H1 (cell line): ENCODE data around the gene ATG9B. TPM values are rescaled to one million over a fixed set of nuclear protein-coding genes. Genes with fewer than 3 reads are reported as not detected.

Source experiments
- ASH2L ChIP-seq: fragments of 200-600, 300-600 bp; sonication (generic); IDR thresholded peaks from one replicate; pipeline ENCODE4 v1.7.1; 2017; ENCODE audit warnings: low read length
- BCL11A ChIP-seq, 2 experiments: IDR thresholded peaks; one replicate each; pipeline ENCODE4 v1.6.1; 2011; ENCODE audit warnings: low read depth in 2 of 2, low read length in 2 of 2, mild to moderate bottlenecking in 2 of 2
- BRCA1 ChIP-seq: IDR thresholded peaks from 2 replicates; pipeline ENCODE4 v1.6.1; 2012; ENCODE audit warnings: low read depth, low read length, improper control_type of control experiment
- CEBPB ChIP-seq: IDR thresholded peaks from 2 replicates; pipeline ENCODE4 v1.6.1; 2012; ENCODE audit warnings: low read depth, low read length
- CHD1 ChIP-seq: IDR thresholded peaks from 2 replicates; pipeline ENCODE4 v1.6.1; 2012; ENCODE audit warnings: low read depth, low read length, improper control_type of control experiment
- CHD2 ChIP-seq: IDR thresholded peaks from 2 replicates; pipeline ENCODE4 v1.6.1; 2012; ENCODE audit warnings: low read length, improper control_type of control experiment
- CREB1 ChIP-seq: IDR thresholded peaks from 2 replicates; pipeline ENCODE4 v1.6.1; 2012; ENCODE audit warnings: inconsistent platforms
- HDAC2 ChIP-seq, 2 experiments: fragments of 300-600 bp in 1 of 2; sonication (generic) in 1 of 2; IDR thresholded peaks; 2 replicates each; pipeline ENCODE4 v1.6.1; 2011 to 2012; ENCODE audit warnings: low read depth in 2 of 2, low read length in 2 of 2, mild to moderate bottlenecking in 2 of 2, moderate library complexity in 2 of 2, borderline replicate concordance in 1 of 2, inconsistent platforms in 1 of 2
- JUND ChIP-seq: IDR thresholded peaks from 2 replicates; pipeline ENCODE4 v1.6.1; 2011; ENCODE audit warnings: mild to moderate bottlenecking, improper control_type of control experiment, low read length
- KDM5A ChIP-seq: fragments of 200-600 bp; IDR thresholded peaks from 2 replicates; pipeline ENCODE4 v1.7.1; 2012; ENCODE audit warnings: mild to moderate bottlenecking, low read length, inconsistent platforms, mixed read lengths
- NANOG ChIP-seq: IDR thresholded peaks from 2 replicates; pipeline ENCODE4 v1.6.1; 2011; ENCODE audit warnings: low read length, low read depth, mild to moderate bottlenecking, inconsistent platforms; ENCODE audit not compliant: insufficient read depth, poor library complexity, severe bottlenecking
- NRF1 ChIP-seq: IDR thresholded peaks from 2 replicates; pipeline ENCODE4 v1.6.1; 2011; ENCODE audit warnings: mild to moderate bottlenecking, low read depth, low read length, improper control_type of control experiment
- PHF8 ChIP-seq: fragments of 200-600 bp; sonication (generic); conservative IDR thresholded peaks from 2 replicates; pipeline ENCODE4 v1.7.1; 2012; ENCODE audit warnings: low read depth, mild to moderate bottlenecking, inconsistent platforms, low read length, moderate library complexity
- RAD21 ChIP-seq, 2 experiments: IDR thresholded peaks in 1 of 2; conservative IDR thresholded peaks in 1 of 2; 2 replicates each; pipeline ENCODE4 v1.6.1; 2011; ENCODE audit warnings: low read depth in 2 of 2, low read length in 2 of 2, improper control_type of control experiment in 1 of 2, inconsistent platforms in 1 of 2, mild to moderate bottlenecking in 1 of 2, moderate library complexity in 1 of 2
- RXRA ChIP-seq: IDR thresholded peaks from 2 replicates; pipeline ENCODE4 v1.6.1; 2011; ENCODE audit warnings: low read depth, mild to moderate bottlenecking, low read length, moderate library complexity; ENCODE audit not compliant: insufficient read depth
- SIRT6 ChIP-seq: IDR thresholded peaks from one replicate; pipeline ENCODE4 v1.7.1; 2012; ENCODE audit warnings: low read length, inconsistent platforms
- SIX5 ChIP-seq: IDR thresholded peaks from 2 replicates; pipeline ENCODE4 v1.6.1; 2011; ENCODE audit warnings: mild to moderate bottlenecking, low read depth, low read length
- SP2 ChIP-seq: IDR thresholded peaks from 2 replicates; pipeline ENCODE4 v1.6.1; 2012; ENCODE audit warnings: mild to moderate bottlenecking, low read length, inconsistent platforms
- TAF1 ChIP-seq: IDR thresholded peaks from 2 replicates; pipeline ENCODE4 v1.6.1; 2011; ENCODE audit warnings: mild to moderate bottlenecking, low read depth, low read length
- TBP ChIP-seq: IDR thresholded peaks from 2 replicates; pipeline ENCODE4 v1.6.1; 2011; ENCODE audit warnings: low read depth, low read length, improper control_type of control experiment
- TCF12 ChIP-seq: IDR thresholded peaks from 2 replicates; pipeline ENCODE4 v1.6.1; 2011; ENCODE audit warnings: low read depth, mild to moderate bottlenecking, low read length
- TEAD4 ChIP-seq: IDR thresholded peaks from 2 replicates; pipeline ENCODE4 v1.6.1; 2012; ENCODE audit warnings: low read depth, low read length, inconsistent platforms, mixed read lengths
- polyA plus RNA-seq, 7 experiments: library from polyadenylated mRNA; depleted of rRNA in 3 of 7; stranded (reverse) in 5 of 7; unstranded in 2 of 7; fragments of >200 nt in 5 of 7; fragments of 200-250 nt in 2 of 7; gene quantifications; 1 replicate in 5 of 7; 2 replicates in 1 of 7; 4 replicates in 1 of 7; pipeline versions ENCODE4 v1.2.1 to v1.2.3, GENCODE V29; 2011 to 2013; ENCODE audit warnings: missing spikeins in 2 of 7, mixed read lengths in 2 of 7
- total RNA-seq: library from RNA; stranded (reverse); fragmentation: NEBNext Ultra II Directional; extraction: Animal tissue kit (Norgen Biotek cat#: 25700); gene quantifications from 2 replicates; pipeline ENCODE4 v1.2.1, GENCODE V29; 2021
- TF ChIP-seq, protein P1 (sequence below): IDR thresholded peaks from 2 replicates; pipeline ENCODE4 v1.6.1; 2011; ENCODE audit warnings: low read length, improper control_type of control experiment
- TF ChIP-seq, protein P2 (sequence below): IDR thresholded peaks from 2 replicates; pipeline ENCODE4 v1.6.1; 2012; ENCODE audit warnings: low read length, inconsistent platforms

The ATG9B gene
- total and polyA plus RNA-seq, 2 of the 8 experiments (the other 6 are each of a cell fraction or from before 2014, with no cell fraction given), result 1.4 to 2.3 TPM

DNA sequence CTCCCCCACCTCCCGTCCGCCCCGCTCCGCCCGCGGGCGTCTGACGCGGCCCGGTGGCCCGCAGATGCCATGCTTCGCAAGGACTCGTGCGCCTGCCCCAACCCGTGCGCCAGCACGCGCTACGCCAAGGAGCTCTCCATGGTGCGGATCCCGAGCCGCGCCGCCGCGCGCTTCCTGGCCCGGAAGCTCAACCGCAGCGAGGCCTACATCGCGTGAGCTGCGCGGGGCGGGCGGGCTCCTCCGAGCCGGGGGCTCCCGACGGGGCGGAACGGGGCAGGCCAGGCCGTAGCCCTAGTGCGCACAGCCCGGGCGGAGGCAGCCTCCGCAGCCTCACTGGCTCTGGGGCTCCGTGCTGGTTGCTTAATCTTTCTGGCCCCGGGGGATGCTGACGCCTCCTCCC lies 26.8 kb upstream of the ATG9B start (continued):
- no peak for TF ChIP-seq TCF12
- no peak for TF ChIP-seq RXRA
- no peak for TF ChIP-seq CEBPB
- no peak for TF ChIP-seq CHD2
- TF ChIP-seq SIX5, result no peak
- TF ChIP-seq, protein P1, sequence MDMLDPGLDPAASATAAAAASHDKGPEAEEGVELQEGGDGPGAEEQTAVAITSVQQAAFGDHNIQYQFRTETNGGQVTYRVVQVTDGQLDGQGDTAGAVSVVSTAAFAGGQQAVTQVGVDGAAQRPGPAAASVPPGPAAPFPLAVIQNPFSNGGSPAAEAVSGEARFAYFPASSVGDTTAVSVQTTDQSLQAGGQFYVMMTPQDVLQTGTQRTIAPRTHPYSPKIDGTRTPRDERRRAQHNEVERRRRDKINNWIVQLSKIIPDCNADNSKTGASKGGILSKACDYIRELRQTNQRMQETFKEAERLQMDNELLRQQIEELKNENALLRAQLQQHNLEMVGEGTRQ, result no peak
- TF ChIP-seq NANOG, result no peak
- TF ChIP-seq BRCA1, result no peak; the same call in 1 of the 2 replicates
- TF ChIP-seq CHD1, result no peak
- TF ChIP-seq SP2, result no peak
- TF ChIP-seq SIRT6, result no peak
- no peak for TF ChIP-seq ASH2L
- TF ChIP-seq PHF8, result no peak
- no peak for TF ChIP-seq KDM5A
- TF ChIP-seq NRF1, result no peak
- no peak for TF ChIP-seq TEAD4
- no peak for TF ChIP-seq TBP
- peak; percentile 72; the same call in 1 of the 2 replicates for TF ChIP-seq CREB1
- TF ChIP-seq JUND, result no peak
- no peak for TF ChIP-seq BCL11A (IDR thresholded peaks at IDR 0.05; ENCODE audit: low read depth in 2 of 2, low read length in 2 of 2)
- peak in 1 of 2 experiments; percentile 20; a peak in 1 of 4 replicates for TF ChIP-seq RAD21 (IDR thresholded peaks at IDR 0.05 in 1 of 2, conservative IDR thresholded peaks at IDR 0.05 in 1 of 2; ENCODE audit: low read depth in 2 of 2, low read length in 2 of 2)
- TF ChIP-seq HDAC2 (IDR thresholded peaks at IDR 0.05; ENCODE audit: borderline replicate concordance in 1 of 2, low read depth in 2 of 2, low read length in 2 of 2), result peak; percentile 60 to 74; a peak in 1 of 4 replicates
- TF ChIP-seq TAF1, result no peak
- TF ChIP-seq, protein P2, sequence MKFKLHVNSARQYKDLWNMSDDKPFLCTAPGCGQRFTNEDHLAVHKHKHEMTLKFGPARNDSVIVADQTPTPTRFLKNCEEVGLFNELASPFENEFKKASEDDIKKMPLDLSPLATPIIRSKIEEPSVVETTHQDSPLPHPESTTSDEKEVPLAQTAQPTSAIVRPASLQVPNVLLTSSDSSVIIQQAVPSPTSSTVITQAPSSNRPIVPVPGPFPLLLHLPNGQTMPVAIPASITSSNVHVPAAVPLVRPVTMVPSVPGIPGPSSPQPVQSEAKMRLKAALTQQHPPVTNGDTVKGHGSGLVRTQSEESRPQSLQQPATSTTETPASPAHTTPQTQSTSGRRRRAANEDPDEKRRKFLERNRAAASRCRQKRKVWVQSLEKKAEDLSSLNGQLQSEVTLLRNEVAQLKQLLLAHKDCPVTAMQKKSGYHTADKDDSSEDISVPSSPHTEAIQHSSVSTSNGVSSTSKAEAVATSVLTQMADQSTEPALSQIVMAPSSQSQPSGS, result no peak
